GM10248 (cell line): ENCODE measurements around the gene NUP205.

Experiments
- CTCF ChIA-PET: fragments of 300-600 bp; sonication (Branson Sonifier 250); formaldehyde crosslinking; extraction: SDS; loops from one replicate; lab custom pipeline; 2021; ENCODE audit warnings: antibody characterized with exemption; lab: Yijun Ruan, JAX
- POLR2A ChIA-PET: fragments of 350-650 bp; sonication (Branson Sonifier 250); formaldehyde crosslinking; extraction: SDS; loops from one replicate; lab custom pipeline; 2020; ENCODE audit warnings: antibody characterized with exemption; lab: Yijun Ruan, JAX
- DNase-seq: peaks from one replicate; pipeline ENCODE4 v3.0.0; 2012; ENCODE audit errors: extremely low spot score
- TF ChIP-seq, protein P1 (sequence below): IDR thresholded peaks from 2 replicates; pipeline ENCODE4 v1.5.1; 2012; ENCODE audit warnings: mild to moderate bottlenecking, low read depth; ENCODE audit errors: extremely low read depth, missing control alignments, control extremely low read depth

Gene NUP205

GRCh38 chr7:135645296-135645904 lies 87.7 kb downstream of the NUP205 start:
- no peak for DNase-seq
- POLR2A ChIA-PET = no interaction called here
- TF ChIP-seq, protein P1, sequence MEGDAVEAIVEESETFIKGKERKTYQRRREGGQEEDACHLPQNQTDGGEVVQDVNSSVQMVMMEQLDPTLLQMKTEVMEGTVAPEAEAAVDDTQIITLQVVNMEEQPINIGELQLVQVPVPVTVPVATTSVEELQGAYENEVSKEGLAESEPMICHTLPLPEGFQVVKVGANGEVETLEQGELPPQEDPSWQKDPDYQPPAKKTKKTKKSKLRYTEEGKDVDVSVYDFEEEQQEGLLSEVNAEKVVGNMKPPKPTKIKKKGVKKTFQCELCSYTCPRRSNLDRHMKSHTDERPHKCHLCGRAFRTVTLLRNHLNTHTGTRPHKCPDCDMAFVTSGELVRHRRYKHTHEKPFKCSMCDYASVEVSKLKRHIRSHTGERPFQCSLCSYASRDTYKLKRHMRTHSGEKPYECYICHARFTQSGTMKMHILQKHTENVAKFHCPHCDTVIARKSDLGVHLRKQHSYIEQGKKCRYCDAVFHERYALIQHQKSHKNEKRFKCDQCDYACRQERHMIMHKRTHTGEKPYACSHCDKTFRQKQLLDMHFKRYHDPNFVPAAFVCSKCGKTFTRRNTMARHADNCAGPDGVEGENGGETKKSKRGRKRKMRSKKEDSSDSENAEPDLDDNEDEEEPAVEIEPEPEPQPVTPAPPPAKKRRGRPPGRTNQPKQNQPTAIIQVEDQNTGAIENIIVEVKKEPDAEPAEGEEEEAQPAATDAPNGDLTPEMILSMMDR = peak; percentile 64
- CTCF ChIA-PET = interaction anchor here (0.6 to 9.0 kb wide), 32 partner anchors 8 to 395 kb away, joined by 3 to 109 read pairs (median 4); partner anchors contain the start of gene STMP1

DNA sequence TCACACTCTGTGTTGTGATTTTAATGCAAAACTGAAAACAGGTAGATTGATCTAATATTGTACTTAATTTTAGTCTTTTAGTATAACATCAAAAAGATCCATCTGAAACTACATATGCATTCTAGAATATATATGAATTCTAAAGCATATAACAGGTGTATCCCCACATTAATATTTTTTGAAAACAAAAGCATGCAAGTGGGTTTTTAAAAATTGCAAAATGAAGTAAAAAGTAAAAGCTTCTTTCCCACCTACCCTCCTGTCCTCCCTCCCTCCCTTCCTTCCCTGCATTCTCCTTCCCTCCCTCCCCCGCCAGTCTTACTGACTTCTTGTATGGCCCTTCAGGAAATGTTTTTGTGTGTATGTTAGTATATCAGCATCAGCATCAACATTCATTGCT lies 90.0 kb downstream of the NUP205 start:
- TF ChIP-seq, protein P1 = no peak

DNA sequence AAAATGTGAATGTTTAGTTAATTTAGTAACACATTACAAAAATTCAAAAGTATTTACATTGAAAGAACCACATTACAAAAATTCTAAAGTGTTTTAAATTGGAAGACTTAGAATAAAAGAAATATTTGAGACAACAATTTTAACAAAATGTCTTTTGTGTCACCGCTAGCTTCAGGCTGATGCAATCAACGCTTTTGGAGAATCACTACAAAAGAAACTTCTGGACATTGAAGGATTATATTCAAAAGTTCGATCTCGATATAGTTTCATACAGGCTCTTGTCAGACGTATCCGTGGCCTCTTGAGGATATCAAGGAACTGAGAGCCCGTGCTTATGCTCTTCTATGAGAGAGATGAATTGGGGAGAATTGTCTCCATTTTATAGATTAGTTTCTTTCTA lies 90.5 kb downstream of the NUP205 start:
- ChIA-PET POLR2A (no interaction called here), CTCF (interaction anchor here (1.0 to 9.0 kb wide), 7 partner anchors 13 to 374 kb away, joined by 3 to 109 read pairs (median 34); partner anchors contain the start of gene STMP1)
- TF ChIP-seq, protein P1 = no peak
- no peak for DNase-seq

More for the DNA sequence above, 90.0 kb downstream of the NUP205 start:
- DNase-seq = no peak
- ChIA-PET CTCF (interaction anchor here (1.5 to 9.0 kb wide), 8 partner anchors 11 to 373 kb away, joined by 3 to 109 read pairs (median 24); partner anchors contain the start of gene STMP1), POLR2A (interaction anchor here (0.6 kb wide), 1 partner anchor 15 kb away, joined by 3 read pairs; the partner anchor contains the start of gene STMP1)

GRCh38 chr7:135650831-135651573 lies 93.3 kb downstream of the NUP205 start:
- no peak for DNase-seq
- TF ChIP-seq, protein P1 = no peak
- POLR2A ChIA-PET = no interaction called here
- CTCF ChIA-PET = interaction anchor here (1.3 to 9.0 kb wide), 2 partner anchors 11 to 30 kb away, joined by 3 to 109 read pairs; partner anchors contain the start of gene STMP1

DNA sequence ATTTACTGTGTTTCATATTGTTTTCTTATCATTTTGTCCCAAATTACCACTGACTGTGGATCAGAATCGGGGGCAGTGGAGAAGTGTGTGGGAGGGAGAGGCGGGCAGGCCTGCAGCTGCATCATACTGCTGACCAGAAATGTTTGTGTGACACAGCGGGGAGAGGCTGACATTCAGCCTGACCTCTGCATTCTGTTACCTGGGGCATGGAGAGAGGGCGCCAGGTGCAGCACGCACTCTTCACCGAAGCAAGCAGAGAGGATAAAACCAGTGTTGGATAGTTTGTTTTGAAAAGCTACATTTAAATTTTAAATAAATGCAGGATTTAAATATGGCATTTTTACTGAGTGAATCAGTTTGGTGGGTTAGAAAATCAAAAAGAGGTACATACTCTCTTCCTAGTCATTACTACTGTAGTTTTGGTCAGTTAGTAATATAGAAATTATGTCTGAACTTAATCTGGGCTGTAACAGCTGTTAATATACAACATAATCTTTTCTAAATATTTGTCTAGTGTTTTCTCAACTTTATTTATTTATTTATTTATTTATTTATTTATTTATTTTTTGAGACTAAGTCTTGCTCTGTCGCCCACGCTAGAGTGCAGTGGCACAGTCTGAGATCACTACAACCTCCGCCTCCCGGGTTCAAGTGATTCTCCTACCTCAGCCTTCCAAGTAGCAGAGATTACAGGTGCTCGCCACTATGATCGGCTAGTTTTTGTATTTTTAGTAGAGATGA lies 95.8 kb downstream of the NUP205 start:
- POLR2A ChIA-PET = no interaction called here
- TF ChIP-seq, protein P1 = no peak
- no peak for DNase-seq
- CTCF ChIA-PET = interaction anchor here (1.0 kb wide), 2 partner anchors 9 kb away, joined by 4 read pairs; partner anchors contain the start of gene STMP1

- POLR2A ChIA-PET = no interaction called here
- TF ChIP-seq, protein P1 = no peak
- CTCF ChIA-PET = interaction anchor here (0.9 to 14.4 kb wide), 3 partner anchors 11 to 52 kb away, joined by 3 to 109 read pairs (median 91); no protein-coding TSS in a partner anchor
- no peak for DNase-seq
Observed at GRCh38 chr7:135658564-135658963, 100.8 kb downstream of the NUP205 start.
